ENCODE data around the gene BID.

The BID gene

GRCh38 chr22:17785185-17786184, 11.2 kb upstream of the BID start:
- FAIRE-seq (peak; percentile 63), DNase-seq (ENCODE audit: extremely low spot score, insufficient read length, low read depth) (no peak)

- no peak for DNase-seq (ENCODE audit: extremely low spot score, insufficient read length, low read depth)
- FAIRE-seq: no peak
Measured at GRCh38 chr22:17784776-17785175, 10.5 kb upstream of the BID start.

- FAIRE-seq (no peak), DNase-seq (ENCODE audit: extremely low spot score, insufficient read length, low read depth) (no peak)
Measured at GRCh38 chr22:17783773-17784480, 9.7 kb upstream of the BID start.

- DNase-seq (ENCODE audit: extremely low spot score, insufficient read length, low read depth): no peak
- FAIRE-seq: no peak
Measured at GRCh38 chr22:17783312-17783711, 9.0 kb upstream of the BID start.

DNA sequence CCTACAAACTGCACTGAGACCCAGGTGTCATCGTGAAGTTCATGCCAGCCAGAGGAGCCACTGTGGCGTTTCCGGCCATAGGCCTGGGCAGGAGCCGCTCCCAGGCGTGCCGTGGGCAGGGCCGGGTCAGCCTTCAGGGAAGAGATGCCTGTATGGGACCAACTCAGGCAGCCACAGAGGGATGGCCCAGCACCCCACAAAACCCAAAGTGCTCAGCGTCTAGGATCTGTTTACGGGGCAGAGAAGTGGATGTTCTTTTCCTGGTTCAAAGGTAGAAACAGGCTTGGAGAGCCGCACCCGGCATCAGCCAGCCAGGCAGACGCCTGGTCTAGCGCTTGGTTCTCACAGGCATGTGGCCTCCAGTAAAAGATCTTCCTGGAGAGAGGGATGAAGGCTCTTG, 8.4 kb upstream of the BID start:
- DNase-seq (ENCODE audit: extremely low spot score, insufficient read length, low read depth): no peak
- no peak for FAIRE-seq

DNA sequence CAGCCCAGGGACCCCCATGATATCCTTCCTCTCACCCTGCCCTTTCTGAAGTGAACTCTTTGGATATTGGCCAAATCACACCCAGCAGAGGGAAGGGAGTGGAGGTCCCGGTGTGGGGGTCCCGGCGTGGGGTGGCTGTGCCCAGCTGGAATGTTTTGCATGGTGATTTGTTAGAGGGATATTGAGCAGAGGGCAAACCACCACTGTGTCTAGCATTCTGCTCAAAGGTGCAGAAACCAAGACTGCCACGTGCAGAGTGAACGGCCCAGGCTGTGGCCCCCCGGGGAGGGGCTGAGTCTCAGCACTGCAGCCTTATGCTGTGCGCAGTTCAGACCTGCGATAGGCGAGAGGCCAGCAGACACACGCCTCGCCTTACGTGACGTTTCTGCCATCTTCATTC, 7.9 kb upstream of the BID start:
- FAIRE-seq (no peak), DNase-seq (ENCODE audit: extremely low spot score, insufficient read length, low read depth) (no peak)

GRCh38 chr22:17781319-17782031, 7.2 kb upstream of the BID start:
- FAIRE-seq (peak; percentile 74), DNase-seq (ENCODE audit: extremely low spot score, insufficient read length, low read depth) (no peak)

- DNase-seq (ENCODE audit: extremely low spot score, insufficient read length, low read depth) (no peak), FAIRE-seq (no peak)
Measured at GRCh38 chr22:17780741-17781318, 6.6 kb upstream of the BID start.

DNA sequence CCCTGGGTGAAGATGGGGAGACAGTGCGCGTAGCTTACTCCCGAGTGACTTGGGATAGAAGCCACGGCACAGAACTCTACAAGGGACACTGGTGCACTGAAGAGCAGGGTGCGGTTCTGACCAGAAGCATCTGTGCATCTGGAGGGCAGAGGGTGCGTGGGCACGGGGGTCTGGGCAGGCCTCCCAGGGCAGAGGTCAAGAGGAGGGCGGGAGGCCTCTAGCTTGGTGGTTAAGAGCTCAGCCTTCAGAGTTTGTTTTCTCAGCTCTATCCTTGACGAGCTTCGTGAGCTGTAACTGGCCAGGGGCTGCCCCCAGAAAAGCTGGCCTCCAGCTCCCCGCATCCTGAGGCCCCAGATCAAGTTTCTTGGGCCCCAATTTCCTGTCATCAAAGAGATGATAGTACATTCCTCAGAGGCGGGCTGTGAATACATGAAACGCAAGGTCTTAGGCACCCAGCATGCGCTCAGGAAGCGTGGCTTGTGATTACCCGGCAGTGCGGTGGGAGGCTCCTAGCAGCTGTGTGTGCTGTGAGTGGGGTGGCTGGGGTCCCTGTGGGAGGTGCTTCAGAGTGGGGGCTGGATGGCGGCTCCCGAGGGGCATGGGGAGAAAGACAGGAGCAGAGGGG, 6.0 kb upstream of the BID start:
- no peak for FAIRE-seq
- DNase-seq (ENCODE audit: extremely low spot score, insufficient read length, low read depth): no peak

DNA sequence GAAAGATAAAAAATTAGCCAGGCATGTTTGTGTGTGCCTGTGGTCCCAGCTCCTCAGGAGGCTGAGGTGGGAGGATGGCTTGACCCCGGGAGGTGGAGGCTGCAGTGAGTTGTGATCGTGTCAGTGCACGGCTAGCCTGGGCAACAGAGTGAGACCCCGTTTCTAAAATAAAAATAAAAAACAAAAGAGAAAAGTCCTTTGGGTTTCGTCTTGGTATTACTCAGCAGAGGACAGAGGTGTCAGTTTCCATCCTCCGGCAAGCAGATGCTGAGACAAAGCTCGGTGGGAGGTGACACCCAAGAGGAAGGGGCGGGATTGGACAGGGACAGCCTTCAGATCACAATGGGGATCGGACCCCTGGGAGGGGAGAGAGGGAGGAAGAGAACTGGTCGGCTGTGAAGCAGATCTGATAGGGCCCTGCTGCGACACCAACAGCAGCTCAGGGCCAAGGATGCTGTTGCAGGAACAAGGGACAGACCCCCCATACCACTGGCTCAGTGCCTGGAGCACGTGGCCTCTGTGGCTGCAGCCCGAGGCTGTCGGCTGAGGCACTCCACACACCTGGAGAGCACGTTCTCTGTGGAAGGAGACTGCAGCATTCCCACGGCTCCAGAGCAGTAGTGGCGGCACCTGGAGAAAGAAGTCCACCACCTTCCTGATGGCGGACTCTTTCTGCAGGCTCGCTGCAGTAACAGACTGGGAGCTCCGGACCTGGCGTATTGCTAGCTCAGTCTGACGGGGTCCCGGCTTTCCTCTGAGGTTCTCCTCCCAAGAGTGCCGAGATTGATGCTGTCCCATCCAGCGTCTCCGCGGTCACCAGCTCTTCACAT, 5.2 kb upstream of the BID start:
- FAIRE-seq: peak; percentile 95
- DNase-seq (ENCODE audit: extremely low spot score, insufficient read length, low read depth): peak; percentile 67

GRCh38 chr22:17778412-17778976, 4.2 kb upstream of the BID start:
- FAIRE-seq (no peak), DNase-seq (ENCODE audit: extremely low spot score, insufficient read length, low read depth) (no peak)

DNA sequence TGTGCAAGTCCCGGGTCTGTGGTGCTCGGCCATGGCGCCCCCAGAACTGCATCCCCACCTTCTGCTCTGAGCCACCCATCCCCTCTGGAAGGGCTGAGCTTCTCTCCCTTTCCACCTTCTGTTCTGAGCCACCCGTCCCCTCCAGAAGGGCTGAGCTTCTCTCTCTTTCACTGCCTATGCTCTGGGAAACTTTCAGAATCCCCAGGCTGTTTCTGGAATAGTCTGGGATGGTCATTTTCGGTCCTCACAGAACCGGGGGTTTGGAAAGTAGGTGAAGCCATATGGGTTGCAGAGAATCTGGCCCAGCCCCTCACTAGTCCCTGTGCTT, 3.4 kb upstream of the BID start:
- FAIRE-seq (no peak), DNase-seq (ENCODE audit: extremely low spot score, insufficient read length, low read depth) (no peak)

GRCh38 chr22:17777005-17777716, 2.9 kb upstream of the BID start:
- FAIRE-seq: peak; percentile 96
- peak; percentile 65 for DNase-seq (ENCODE audit: extremely low spot score, insufficient read length, low read depth)

- no peak for DNase-seq (ENCODE audit: extremely low spot score, insufficient read length, low read depth)
- FAIRE-seq: no peak
Measured at GRCh38 chr22:17775781-17776465, 1.7 kb upstream of the BID start.

DNA sequence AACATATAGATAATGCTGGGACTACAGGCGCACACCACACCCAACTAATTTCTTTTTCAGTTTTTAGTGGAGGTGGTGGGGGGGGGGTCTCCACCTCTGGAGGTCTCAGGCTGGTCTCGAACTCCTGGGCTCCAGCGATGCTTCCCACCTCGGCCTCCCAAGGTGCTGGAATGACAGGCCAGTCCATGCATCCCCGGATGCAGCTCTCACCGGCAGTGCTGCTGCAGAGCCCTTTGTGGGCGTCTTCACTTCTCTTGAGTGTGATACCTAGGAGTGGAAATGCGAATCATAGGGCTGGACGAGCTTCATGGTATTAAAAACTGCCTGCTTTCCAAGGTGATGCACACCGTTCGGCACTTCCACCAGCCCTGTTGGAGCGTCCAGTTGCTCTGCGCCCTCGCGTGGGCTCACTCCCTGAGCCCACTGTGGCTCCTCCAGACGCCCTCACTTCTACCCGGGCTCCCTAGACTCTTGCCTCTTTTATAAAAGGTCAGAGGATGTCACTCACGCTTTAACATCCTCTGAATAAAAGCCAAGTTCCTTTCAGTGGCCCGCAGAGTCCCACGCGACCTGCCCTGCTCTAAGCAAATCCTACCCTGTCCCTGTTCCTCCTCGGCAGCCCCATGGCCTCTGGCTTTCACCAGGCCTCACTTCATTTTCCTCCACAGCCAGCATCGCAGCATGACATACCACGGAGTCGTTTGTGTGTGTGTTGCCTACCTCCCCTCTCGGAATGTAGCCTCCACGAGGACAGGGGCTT, 837 bp upstream of the BID start:
- DNase-seq (ENCODE audit: extremely low spot score, insufficient read length, low read depth): no peak
- no peak for FAIRE-seq

- DNase-seq (ENCODE audit: extremely low spot score, insufficient read length, low read depth) (no peak), FAIRE-seq (peak; percentile 76)
Measured at GRCh38 chr22:17773606-17774205, 563 bp downstream of the BID start.
